GM12801 (cell line): ENCODE measurements around the gene XPC.

Source experiments
- CTCF ChIP-seq: IDR thresholded peaks from one replicate; pipeline ENCODE4 v1.5.1; 2011; ENCODE audit warnings: control low read depth; ENCODE audit not compliant: insufficient read length; ENCODE audit errors: extremely low read depth

The XPC gene

GRCh38 chr3:14178247-14179113 is at the start of gene XPC, which contains the start of gene LSM3:
Gene XPC, minus strand, starts transcription at chr3:14178601. Its CDS starts 33 bp downstream, at chr3:14178568.
Gene LSM3, plus strand, starts transcription at chr3:14178817. Its CDS starts 44 bp downstream, at chr3:14178861.
- TF ChIP-seq CTCF, result no peak

- no peak for TF ChIP-seq CTCF
Observed at GRCh38 chr3:14227856-14228255, 49.5 kb upstream of the XPC start.

- no peak for TF ChIP-seq CTCF
Observed at GRCh38 chr3:14225421-14225820, 47.0 kb upstream of the XPC start.

GRCh38 chr3:14224895-14225294 is 46.5 kb upstream of the XPC start:
- TF ChIP-seq CTCF, result no peak

- TF ChIP-seq CTCF, result no peak
Observed at GRCh38 chr3:14223595-14223994, 45.2 kb upstream of the XPC start.

GRCh38 chr3:14222900-14223594 is 44.6 kb upstream of the XPC start:
- no peak for TF ChIP-seq CTCF

- no peak for TF ChIP-seq CTCF
Observed at GRCh38 chr3:14222457-14222856, 44.1 kb upstream of the XPC start.
